Adipocyte (in vitro differentiated cells): ENCODE measurements around the gene E2F2.

Experiments
- DNase-seq: peaks from one replicate; pipeline ENCODE4 v3.0.0-alpha.2; 2015; ENCODE audit warnings: low read depth
- H3K27me3 ChIP-seq: replicated peaks from 2 replicates; pipeline ENCODE4 v1.7.0; 2013; ENCODE audit warnings: mild to moderate bottlenecking, low read length, moderate library complexity; ENCODE audit not compliant: control insufficient read depth, insufficient read depth
- H3K36me3 ChIP-seq: 2 replicates; pipeline ENCODE4 v1.7.0; 2013; ENCODE audit warnings: low read length, mild to moderate bottlenecking, moderate library complexity; ENCODE audit not compliant: control insufficient read depth, insufficient read depth, severe bottlenecking
- H3K4me1 ChIP-seq: 2 replicates; pipeline ENCODE4 v1.7.0; 2013; ENCODE audit warnings: mild to moderate bottlenecking, low read length, moderate library complexity; ENCODE audit not compliant: control insufficient read depth, insufficient read depth
- H3K4me3 ChIP-seq: 2 replicates; pipeline ENCODE4 v1.7.0; 2013; ENCODE audit warnings: mild to moderate bottlenecking, low read length, moderate library complexity
- H3K9ac ChIP-seq: 2 replicates; pipeline ENCODE4 v1.7.0; 2013; ENCODE audit warnings: mild to moderate bottlenecking, low read length, moderate library complexity
- H3K9me3 ChIP-seq: 2 replicates; pipeline ENCODE4 v1.7.0; 2013; ENCODE audit warnings: mild to moderate bottlenecking, low read length, moderate library complexity; ENCODE audit not compliant: control insufficient read depth

Gene E2F2

DNA sequence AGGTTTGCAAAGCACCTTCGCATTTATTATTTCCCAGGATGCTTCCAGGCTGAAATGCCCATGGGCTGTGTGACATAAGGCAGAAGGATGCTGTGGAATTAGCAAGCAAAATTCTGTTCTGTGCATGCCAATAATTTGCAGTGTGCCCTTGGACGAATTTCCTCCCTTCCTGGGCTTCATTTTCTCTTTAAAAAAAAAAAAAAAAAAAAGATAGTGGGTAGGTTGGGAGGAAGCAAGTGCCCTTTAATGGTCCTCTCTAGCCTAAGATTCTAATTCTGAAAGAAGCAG is 30.7 kb upstream of the E2F2 start:
- Histone ChIP-seq H3K9ac (peak overlapping the region; percentile 87), H3K27me3 (no peaks in the 10 kb centered on the region), H3K36me3 (peaks cover 10% of the 10 kb centered on the region), H3K9me3 (no peaks in the 10 kb centered on the region), H3K4me3 (peak overlapping the region; percentile 53), H3K4me1 (peaks cover 53% of the 10 kb centered on the region)
- DNase-seq: peak; percentile 52

DNA sequence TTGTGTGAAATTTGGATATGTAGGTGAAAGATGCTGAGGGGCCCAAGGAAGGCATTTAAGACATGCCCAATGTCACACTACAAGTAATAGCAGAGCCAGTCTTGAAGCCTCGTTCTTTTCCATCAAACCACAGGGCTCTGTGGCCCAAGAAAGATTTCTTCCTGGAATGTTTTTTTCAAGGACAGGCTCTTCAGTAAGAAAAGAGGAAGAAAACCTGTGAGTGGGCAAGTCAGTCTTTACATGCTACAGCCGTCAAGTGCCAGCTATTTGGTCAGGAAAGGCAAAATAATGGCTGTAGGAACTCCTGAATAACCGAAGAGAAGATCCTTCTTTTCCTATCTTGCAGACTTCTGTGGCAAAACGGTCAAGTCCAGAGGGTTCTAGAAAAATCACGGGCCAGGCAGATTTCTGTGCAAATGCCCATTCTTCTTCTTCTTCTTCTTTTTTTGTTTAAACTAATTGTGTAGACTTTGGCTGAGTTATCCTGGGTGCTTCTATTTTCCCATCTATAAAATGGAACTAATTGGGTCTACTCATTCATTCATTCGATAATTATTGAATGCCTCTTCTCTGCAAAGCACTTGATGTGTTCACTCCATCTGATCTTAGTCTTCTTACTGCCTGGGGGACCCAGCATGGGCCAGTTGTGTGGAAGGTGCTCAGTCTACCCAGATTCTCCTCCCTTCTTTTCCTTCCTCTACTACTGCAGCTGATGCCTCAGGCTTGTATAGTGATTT is 30.2 kb upstream of the E2F2 start:
- Histone ChIP-seq H3K9ac (peak overlapping the region; percentile 87), H3K36me3 (peaks cover 10% of the 10 kb centered on the region), H3K27me3 (no peaks in the 10 kb centered on the region), H3K4me1 (peaks cover 58% of the 10 kb centered on the region), H3K4me3 (peak overlapping the region; percentile 91), H3K9me3 (no peaks in the 10 kb centered on the region)
- DNase-seq: peak; percentile 24

DNA sequence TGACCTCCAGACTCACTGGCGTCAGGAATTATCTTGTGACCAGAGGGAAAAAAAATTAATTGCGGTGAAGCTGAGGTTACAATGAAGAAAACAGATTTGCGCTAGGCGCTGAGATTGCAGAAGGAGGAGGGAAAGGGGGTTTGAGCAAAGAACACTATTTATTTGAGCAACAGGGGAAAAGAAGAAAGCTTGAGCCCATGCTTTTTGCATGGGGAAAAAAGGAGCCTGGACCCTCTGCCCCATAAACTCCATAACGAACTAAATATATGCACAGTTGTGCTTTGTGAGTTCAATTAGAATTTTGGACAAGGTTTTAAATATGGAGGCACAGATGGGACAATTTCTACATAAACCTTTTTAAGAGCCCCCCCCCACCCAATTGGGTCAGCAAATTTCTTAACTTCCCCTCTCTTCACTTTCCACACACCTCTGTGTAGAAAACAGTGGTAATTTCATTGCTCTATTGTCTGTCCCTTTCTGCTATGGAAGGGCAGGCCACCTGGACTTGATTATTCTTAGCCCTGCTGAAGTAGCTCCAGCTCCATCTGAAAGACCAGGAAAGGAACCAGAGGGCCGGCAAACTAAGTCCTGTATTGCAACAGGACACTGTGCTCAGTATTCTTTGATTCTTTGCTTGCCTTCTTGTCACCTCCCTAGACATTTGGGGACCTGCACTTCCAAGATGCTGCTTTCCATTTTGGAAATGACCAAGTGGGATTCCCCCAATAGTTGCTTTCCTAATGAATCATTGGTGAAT is 29.1 kb upstream of the E2F2 start:
- H3K9ac ChIP-seq: peak overlapping the region; percentile 87
- peaks cover 10% of the 10 kb centered on the region for H3K36me3 ChIP-seq
- H3K4me3 ChIP-seq: peak overlapping the region; percentile 91
- H3K27me3 ChIP-seq: no peaks in the 10 kb centered on the region
- H3K4me1 ChIP-seq: peaks cover 69% of the 10 kb centered on the region
- no peaks in the 10 kb centered on the region for H3K9me3 ChIP-seq
- DNase-seq: peak; percentile 81

DNA sequence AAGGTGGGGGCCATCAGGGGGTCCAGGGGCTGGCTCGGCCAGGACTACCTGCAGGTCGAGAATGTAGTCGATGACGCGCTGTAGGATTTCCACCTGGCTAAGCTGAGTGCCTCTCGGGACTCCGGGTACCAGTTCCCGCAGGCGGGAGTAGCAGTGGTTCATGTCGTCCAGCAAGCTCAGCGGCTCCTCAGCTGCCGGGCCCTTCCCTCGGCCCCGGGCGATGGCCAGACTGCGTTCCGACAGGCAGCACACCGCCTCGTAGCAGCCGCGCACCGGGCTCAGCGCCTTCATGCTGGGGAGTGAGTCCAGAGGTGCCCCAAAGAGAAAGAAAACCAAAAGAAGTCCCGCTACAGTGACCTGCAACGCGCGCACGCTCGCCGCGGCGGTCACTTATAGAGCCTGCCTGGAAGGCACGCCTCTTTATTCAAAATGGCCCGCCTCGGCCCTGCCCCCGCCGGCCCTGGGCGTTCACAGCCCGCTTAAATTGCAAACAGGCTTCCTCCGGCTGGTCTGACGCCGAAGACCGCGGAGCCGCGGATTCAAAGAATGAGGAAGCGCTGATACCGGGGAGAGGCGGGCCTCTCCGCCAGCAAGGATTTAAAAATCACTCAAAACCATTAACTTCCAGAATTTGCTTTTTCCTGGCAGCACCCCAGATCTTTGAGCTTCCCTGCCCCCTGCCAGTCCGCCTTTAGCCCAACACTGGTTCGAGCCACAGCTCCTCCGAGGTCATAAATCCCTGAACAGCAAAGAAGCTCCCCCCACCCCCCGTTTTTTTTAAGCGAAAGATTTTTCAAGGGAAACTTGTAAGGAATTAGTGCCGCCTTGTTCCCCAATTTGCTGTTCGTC is 28.3 kb upstream of the E2F2 start, which contains the start of gene ID3:
ID3 (minus strand) TSS at position 366 of the 849 bp plus-strand sequence; CDS start at position 291, 75 bp downstream.
- H3K27me3 ChIP-seq: no peaks in the 10 kb centered on the region
- peak; percentile 99 for DNase-seq
- H3K4me1 ChIP-seq: peaks cover 66% of the 10 kb centered on the region
- H3K36me3 ChIP-seq: peaks cover 10% of the 10 kb centered on the region
- no peaks in the 10 kb centered on the region for H3K9me3 ChIP-seq
- H3K4me3 ChIP-seq: peak within 1 kb of the TSS; percentile 91
- peak within 1 kb of the TSS; percentile 95 for H3K9ac ChIP-seq

DNA sequence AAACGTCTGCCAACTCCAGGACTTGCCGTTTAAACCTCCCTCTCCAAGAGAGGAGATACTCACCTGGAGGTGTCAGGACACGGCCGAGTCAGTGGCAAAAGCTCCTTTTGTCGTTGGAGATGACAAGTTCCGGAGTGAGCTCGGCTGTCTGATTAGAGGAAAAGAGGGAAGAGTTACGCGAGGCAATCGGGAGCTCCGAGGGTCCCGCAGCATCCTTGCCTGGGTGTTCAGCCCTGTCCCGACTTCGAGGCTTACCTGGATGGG is 27.8 kb upstream of the E2F2 start:
- H3K36me3 ChIP-seq: peaks cover 10% of the 10 kb centered on the region
- H3K9me3 ChIP-seq: no peaks in the 10 kb centered on the region
- no peaks in the 10 kb centered on the region for H3K27me3 ChIP-seq
- peak; percentile 36 for DNase-seq
- H3K9ac ChIP-seq: peak overlapping the region; percentile 95
- H3K4me3 ChIP-seq: peak overlapping the region; percentile 91
- H3K4me1 ChIP-seq: peaks cover 65% of the 10 kb centered on the region

DNA sequence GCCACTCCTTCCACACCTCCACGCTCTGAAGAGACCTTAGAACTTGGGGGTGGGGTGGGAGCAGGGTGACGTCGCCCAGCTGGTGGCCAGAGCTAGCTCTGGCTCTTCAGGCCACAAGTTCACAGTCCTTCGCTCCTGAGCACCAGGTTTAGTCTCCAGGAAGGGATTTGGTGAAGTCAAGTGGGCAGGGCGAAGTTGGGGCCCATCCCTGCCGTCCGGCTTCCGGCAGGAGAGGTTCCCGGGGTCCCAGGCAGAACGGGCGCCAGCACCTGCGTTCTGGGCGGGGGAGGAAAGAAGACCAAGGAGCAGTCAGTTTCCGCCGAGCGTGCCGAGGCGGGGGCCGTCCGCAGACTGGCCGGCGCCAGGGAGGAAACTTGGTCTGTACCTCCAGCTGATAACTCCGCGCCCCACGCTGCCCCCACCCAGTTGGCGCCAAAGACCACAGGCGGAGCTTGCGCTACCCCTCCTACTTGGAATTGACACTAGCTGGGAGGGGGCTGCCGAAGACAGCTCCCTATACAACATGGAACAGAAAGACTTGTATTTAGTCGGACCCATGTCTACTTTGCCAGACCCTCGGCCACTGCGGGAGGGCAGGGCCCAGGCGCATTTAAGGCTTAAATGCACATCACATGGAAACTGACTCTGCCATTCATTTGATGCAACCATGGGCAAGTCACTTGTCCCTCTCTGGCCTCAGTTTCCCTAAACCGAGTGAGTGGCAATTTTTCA is 27.3 kb upstream of the E2F2 start:
- no peaks in the 10 kb centered on the region for H3K9me3 ChIP-seq
- peaks cover 60% of the 10 kb centered on the region for H3K4me1 ChIP-seq
- DNase-seq: peak; percentile 62
- H3K4me3 ChIP-seq: peak overlapping the region; percentile 91
- peaks cover 10% of the 10 kb centered on the region for H3K36me3 ChIP-seq
- H3K9ac ChIP-seq: peak overlapping the region; percentile 95
- no peaks in the 10 kb centered on the region for H3K27me3 ChIP-seq

DNA sequence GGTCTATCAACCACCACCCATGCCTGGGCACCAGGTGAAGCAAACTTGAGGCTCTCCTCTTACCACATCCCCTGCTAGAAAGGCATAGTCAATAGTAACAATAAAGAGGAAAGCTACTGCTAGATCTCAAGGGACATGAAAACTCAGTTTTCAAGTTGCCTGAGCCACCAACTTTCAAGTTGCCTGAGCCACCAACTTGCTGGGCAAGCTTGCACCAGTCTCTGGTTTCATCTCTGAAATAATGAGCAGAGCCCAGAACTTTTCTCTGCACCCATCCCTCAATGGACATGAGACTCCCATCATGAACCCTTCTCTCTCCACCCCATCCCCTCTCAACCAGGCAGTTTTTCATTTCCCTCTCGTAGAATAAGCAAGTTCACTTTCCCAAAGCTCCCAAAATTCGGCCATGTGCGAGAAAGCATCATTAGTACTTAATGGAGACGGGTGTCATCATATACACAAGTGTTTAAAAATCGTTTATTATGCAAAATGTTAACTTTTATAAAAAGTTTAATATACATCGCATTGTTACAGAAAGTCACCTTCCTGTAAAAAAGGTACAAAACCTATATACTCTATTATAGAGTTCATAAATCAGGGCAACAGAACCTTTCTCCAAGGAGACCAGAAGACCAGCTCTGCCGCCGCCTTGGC is 26.6 kb upstream of the E2F2 start:
- DNase-seq: peak; percentile 27
- peak overlapping the region; percentile 91 for H3K4me3 ChIP-seq
- H3K9ac ChIP-seq: peak overlapping the region; percentile 95
- H3K36me3 ChIP-seq: peaks cover 10% of the 10 kb centered on the region
- no peaks in the 10 kb centered on the region for H3K27me3 ChIP-seq
- H3K9me3 ChIP-seq: no peaks in the 10 kb centered on the region
- H3K4me1 ChIP-seq: peaks cover 54% of the 10 kb centered on the region

DNA sequence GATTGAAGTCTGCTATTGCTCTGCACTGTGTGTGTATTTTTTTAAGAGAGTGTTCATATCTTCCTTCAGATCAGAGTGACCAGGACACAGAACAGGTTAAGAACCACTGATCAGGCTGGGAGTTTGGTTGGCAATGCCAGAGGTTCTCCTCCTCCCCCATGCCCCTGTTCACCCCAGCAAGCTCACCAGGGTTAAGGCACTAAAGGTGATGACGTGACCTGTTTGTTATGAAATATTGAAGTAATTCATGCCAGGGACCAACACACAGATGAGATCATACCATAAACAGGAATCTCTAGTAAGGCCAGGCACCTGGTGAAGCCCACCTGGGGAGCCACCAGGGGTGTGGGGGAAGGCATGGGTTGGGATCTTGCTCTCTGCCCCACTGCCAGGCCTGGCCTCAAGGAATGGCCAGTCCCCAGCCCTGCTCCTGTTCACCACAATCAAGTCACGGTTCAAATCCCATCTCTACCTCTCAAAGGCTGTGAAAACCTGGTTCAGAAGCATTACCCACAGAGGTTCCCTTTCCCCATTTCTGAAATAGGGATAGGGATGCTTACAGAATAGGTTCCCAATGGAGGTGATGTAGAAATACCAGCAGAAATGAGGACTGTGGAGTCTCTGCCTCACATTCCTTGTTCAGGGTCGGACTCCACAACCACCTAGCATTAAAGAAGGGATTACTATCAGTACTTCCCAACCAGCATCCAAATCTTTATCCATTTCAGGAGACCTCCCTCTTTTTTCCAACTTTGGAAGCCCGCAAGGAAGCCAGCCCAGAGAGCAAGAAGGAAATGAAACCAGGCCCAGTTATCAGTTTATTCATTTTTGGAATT is 25.8 kb upstream of the E2F2 start:
- Histone ChIP-seq H3K4me1 (peaks cover 52% of the 10 kb centered on the region), H3K4me3 (peak overlapping the region; percentile 91), H3K27me3 (no peaks in the 10 kb centered on the region), H3K9me3 (no peaks in the 10 kb centered on the region), H3K9ac (peak overlapping the region; percentile 95), H3K36me3 (peaks cover 10% of the 10 kb centered on the region)
- peak; percentile 44 for DNase-seq

DNA sequence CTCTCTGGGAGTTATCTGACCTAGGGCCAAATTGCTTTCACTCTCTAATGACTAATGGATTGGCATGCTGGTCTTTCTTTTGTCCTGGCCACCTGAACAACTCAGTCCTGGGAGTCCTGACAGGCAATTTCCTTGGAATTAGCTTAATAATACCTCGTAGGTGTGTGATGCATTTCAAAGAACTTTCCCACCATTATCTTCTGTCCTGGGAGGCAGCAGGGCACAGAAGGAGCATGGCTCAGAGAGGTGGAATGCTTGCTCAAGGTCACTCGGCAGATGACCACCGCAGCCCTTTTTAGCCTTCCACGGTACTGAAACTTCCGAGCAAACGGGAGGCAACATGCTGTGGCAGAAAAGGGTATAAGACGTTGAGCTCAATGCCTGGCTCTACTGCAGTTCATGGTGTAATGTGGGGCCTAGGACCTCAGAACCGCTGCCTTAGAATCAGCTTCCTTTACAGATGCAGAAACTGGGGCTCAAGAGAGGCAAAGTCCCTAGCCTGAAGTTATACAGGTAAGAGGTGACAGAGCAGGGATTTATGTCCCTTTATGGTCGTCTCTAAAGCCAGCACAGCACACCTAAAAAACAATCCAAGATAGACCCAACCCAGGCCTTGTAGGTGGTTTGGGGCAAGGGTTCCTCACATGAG is 25.1 kb upstream of the E2F2 start:
- Histone ChIP-seq H3K4me1 (peaks cover 44% of the 10 kb centered on the region), H3K36me3 (peaks cover 10% of the 10 kb centered on the region), H3K27me3 (no peaks in the 10 kb centered on the region), H3K9ac (peak overlapping the region; percentile 95), H3K9me3 (no peaks in the 10 kb centered on the region), H3K4me3 (peak overlapping the region; percentile 91)
- peak; percentile 65 for DNase-seq
